CD14-positive monocyte (primary cell): ENCODE measurements around the gene SDK1. TPM values are rescaled to one million over a fixed set of nuclear protein-coding genes. Genes with fewer than 3 reads are reported as not detected.

Experiments
- DNase-seq, 3 donors: peaks; one replicate each; pipeline ENCODE4 v3.0.0-alpha.2; 2011 to 2022
- H2AFZ ChIP-seq: 2 replicates; pipeline ENCODE4 v1.6.0; 2012; ENCODE audit warnings: mild to moderate bottlenecking, low read depth, low read length, inconsistent platforms; ENCODE audit not compliant: insufficient read depth, poor library complexity, severe bottlenecking
- H3K27ac ChIP-seq, 2 donors: 1 replicate in 1 of 2; 2 replicates in 1 of 2; pipeline ENCODE4 v1.5.1; 2012 to 2013; ENCODE audit warnings: low read length in 2 of 2, control low read depth in 1 of 2, inconsistent platforms in 1 of 2, low read depth in 1 of 2, mild to moderate bottlenecking in 1 of 2
- H3K27me3 ChIP-seq, 2 donors: one replicate each; pipeline versions ENCODE4 v1.6.0 to v1.6.1; 2011 to 2013; ENCODE audit warnings: low read length in 2 of 2; ENCODE audit not compliant: control insufficient read depth in 2 of 2, insufficient read depth in 2 of 2
- H3K36me3 ChIP-seq, 2 donors: replicated peaks in 1 of 2; 1 replicate in 1 of 2; 2 replicates in 1 of 2; pipeline versions ENCODE4 v1.5.1 to v1.6.1; 2012 to 2013; ENCODE audit warnings: low read length in 2 of 2, control low read depth in 1 of 2, inconsistent platforms in 1 of 2, mild to moderate bottlenecking in 1 of 2; ENCODE audit not compliant: insufficient read depth in 2 of 2, control insufficient read depth in 1 of 2
- H3K4me1 ChIP-seq, 2 donors: 1 replicate in 1 of 2; 2 replicates in 1 of 2; pipeline versions ENCODE4 v1.5.1 to v1.6.1; 2012 to 2013; ENCODE audit warnings: low read length in 2 of 2, control low read depth in 1 of 2, inconsistent platforms in 1 of 2, mild to moderate bottlenecking in 1 of 2, moderate library complexity in 1 of 2; ENCODE audit not compliant: insufficient read depth in 2 of 2, control insufficient read depth in 1 of 2
- H3K4me2 ChIP-seq: replicated peaks from 2 replicates; pipeline ENCODE3; 2012; ENCODE audit warnings: low read length, moderate library complexity, mild to moderate bottlenecking; ENCODE audit not compliant: poor library complexity, severe bottlenecking; ENCODE audit errors: extremely low read depth
- H3K4me3 ChIP-seq, 3 experiments: fragments of 200-600 bp in 1 of 3; sonication (generic) in 1 of 3; replicated peaks in 1 of 3; 1 replicate in 2 of 3; 2 replicates in 1 of 3; pipeline ENCODE4 v1.5.1; 2011 to 2013; ENCODE audit warnings: low read length in 3 of 3, mild to moderate bottlenecking in 3 of 3, control low read depth in 2 of 3, low read depth in 2 of 3, inconsistent platforms in 1 of 3, moderate library complexity in 1 of 3
- H3K79me2 ChIP-seq: 2 replicates; pipeline ENCODE4 v1.6.0; 2012; ENCODE audit warnings: mild to moderate bottlenecking, control low read depth, inconsistent platforms, low read length, moderate library complexity; ENCODE audit not compliant: insufficient read depth
- H3K9ac ChIP-seq: 2 replicates; pipeline ENCODE4 v1.6.0; 2017; ENCODE audit warnings: low read length, mild to moderate bottlenecking; ENCODE audit not compliant: insufficient read depth, poor library complexity, severe bottlenecking
- H3K9me3 ChIP-seq, 2 donors: replicated peaks in 1 of 2; 1 replicate in 1 of 2; 2 replicates in 1 of 2; pipeline versions ENCODE4 v1.5.1 to v1.6.1; 2012 to 2013; ENCODE audit warnings: low read length in 2 of 2, control low read depth in 1 of 2; ENCODE audit not compliant: control insufficient read depth in 1 of 2, insufficient read depth in 1 of 2
- H4K20me1 ChIP-seq: 2 replicates; pipeline ENCODE4 v1.6.0; 2012; ENCODE audit warnings: mild to moderate bottlenecking, low read length, control low read depth, moderate library complexity; ENCODE audit not compliant: insufficient read depth
- H3K27ac Mint-ChIP-seq, 7 donors: one replicate each; pipeline ENCODE4 v1.8.0; 2020; ENCODE audit warnings: mild to moderate bottlenecking in 7 of 7, mixed read lengths in 7 of 7, moderate library complexity in 6 of 7, inconsistent platforms in 2 of 7
- H3K27me3 Mint-ChIP-seq, 3 donors: one replicate each; pipeline ENCODE4 v1.8.0; 2021 to 2022; ENCODE audit warnings: low read depth in 3 of 3, mild to moderate bottlenecking in 3 of 3, mixed read lengths in 3 of 3, moderate library complexity in 3 of 3, inconsistent platforms in 1 of 3
- H3K36me3 Mint-ChIP-seq, 2 donors: one replicate each; pipeline ENCODE4 v1.8.0; 2020; ENCODE audit warnings: mixed read lengths in 2 of 2, inconsistent platforms in 1 of 2, mild to moderate bottlenecking in 1 of 2
- H3K4me1 Mint-ChIP-seq: one replicate; pipeline ENCODE4 v1.8.0; 2020; ENCODE audit warnings: mild to moderate bottlenecking, mixed read lengths
- H3K4me3 Mint-ChIP-seq, 2 donors: one replicate each; pipeline ENCODE4 v1.8.0; 2020; ENCODE audit warnings: mild to moderate bottlenecking in 2 of 2, mixed read lengths in 2 of 2, moderate library complexity in 1 of 2
- H3K9me3 Mint-ChIP-seq, 7 donors: one replicate each; pipeline ENCODE4 v1.8.0; 2020 to 2022; ENCODE audit warnings: mixed read lengths in 7 of 7, mild to moderate bottlenecking in 6 of 7, moderate library complexity in 6 of 7, inconsistent platforms in 2 of 7
- WGBS: methylation state at CpG from one replicate; pipeline ENCODE4 v1.1.5; 2013; ENCODE audit warnings: missing lambda C conversion rate; ENCODE audit not compliant: insufficient coverage; 5-methylcytosine and 5-hydroxymethylcytosine counted together
- intact Hi-C, 2 donors: fragments of 100-400 bp; cut with micrococcal nuclease; formaldehyde crosslinking; loops; one replicate each; pipeline versions ENCODE4 v1.15.0 to v1.15.1; 2023
- polyA plus RNA-seq, 3 donors: library from polyadenylated mRNA; depleted of rRNA in 1 of 3; unstranded in 2 of 3; stranded (reverse) in 1 of 3; fragments of 300-500 nt in 2 of 3; fragments of >200 nt in 1 of 3; fragmentation: Illumina TruSeq in 2 of 3; gene quantifications; 1 replicate in 2 of 3; 2 replicates in 1 of 3; pipeline ENCODE4 v1.2.3, GENCODE V29; 2012 to 2021
- TF ChIP-seq, protein P1 (sequence below): fragments of 200-600 bp; IDR thresholded peaks from one replicate; pipeline ENCODE4 v1.8.0; 2022; ENCODE audit warnings: antibody characterized with exemption, mild to moderate bottlenecking

SDK1 gene
- polyA plus RNA-seq, 3 donors = 0.01 TPM; not detected in 2

GRCh38 chr7:4001742-4002141, 700.7 kb downstream of the SDK1 start:
- TF ChIP-seq, protein P1, sequence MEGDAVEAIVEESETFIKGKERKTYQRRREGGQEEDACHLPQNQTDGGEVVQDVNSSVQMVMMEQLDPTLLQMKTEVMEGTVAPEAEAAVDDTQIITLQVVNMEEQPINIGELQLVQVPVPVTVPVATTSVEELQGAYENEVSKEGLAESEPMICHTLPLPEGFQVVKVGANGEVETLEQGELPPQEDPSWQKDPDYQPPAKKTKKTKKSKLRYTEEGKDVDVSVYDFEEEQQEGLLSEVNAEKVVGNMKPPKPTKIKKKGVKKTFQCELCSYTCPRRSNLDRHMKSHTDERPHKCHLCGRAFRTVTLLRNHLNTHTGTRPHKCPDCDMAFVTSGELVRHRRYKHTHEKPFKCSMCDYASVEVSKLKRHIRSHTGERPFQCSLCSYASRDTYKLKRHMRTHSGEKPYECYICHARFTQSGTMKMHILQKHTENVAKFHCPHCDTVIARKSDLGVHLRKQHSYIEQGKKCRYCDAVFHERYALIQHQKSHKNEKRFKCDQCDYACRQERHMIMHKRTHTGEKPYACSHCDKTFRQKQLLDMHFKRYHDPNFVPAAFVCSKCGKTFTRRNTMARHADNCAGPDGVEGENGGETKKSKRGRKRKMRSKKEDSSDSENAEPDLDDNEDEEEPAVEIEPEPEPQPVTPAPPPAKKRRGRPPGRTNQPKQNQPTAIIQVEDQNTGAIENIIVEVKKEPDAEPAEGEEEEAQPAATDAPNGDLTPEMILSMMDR = no peak
- Histone ChIP-seq H3K4me2 (no peak overlapping the region), H4K20me1 (no peaks in the 10 kb centered on the region), H3K27me3 (no peaks in the 10 kb centered on the region), H3K4me3 (no peak overlapping the region), H3K9ac (no peak overlapping the region), H3K27ac (no peak overlapping the region), H3K9me3 (peaks cover 0 to 4% of the 10 kb centered on the region in 2 donors), H3K4me1 (no peaks in the 10 kb centered on the region), H3K79me2 (no peaks in the 10 kb centered on the region), H3K36me3 (no peaks in the 10 kb centered on the region), H2AFZ (no peak overlapping the region)
- intact Hi-C loops = no loop called here
- Mint-ChIP-seq H3K27ac (no peak overlapping the region), H3K4me1 (no peaks in the 10 kb centered on the region), H3K4me3 (no peak overlapping the region), H3K27me3 (peaks cover 0 to 9% (median 7%) of the 10 kb centered on the region in 3 donors), H3K36me3 (no peaks in the 10 kb centered on the region), H3K9me3 (peaks cover 0 to 7% (median 2%) of the 10 kb centered on the region in 7 donors)
- 80% methylated on average over 1 of the region's 4 CpGs for WGBS
- DNase-seq = no peak

DNA sequence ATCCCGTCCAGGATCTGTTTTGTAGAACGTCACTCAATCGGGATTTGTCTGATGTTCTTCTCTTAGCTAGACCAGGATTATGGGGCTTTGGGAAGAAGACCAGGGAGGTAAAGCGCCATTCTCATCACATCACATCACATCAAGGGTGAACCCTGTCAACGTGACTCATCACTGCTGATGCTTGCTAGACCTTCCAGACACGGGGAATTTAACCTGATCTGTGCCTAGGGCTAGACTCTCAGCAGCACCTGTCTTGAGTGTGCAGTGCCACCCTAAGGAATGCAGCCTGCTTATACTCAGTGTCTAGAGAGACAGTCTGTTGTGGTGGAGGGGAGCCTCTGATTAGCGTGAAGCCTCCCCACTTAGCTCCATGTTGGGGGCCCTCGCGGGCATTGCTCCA, 702.5 kb downstream of the SDK1 start:
- Histone ChIP-seq H3K27ac (no peak overlapping the region), H3K36me3 (no peaks in the 10 kb centered on the region), H3K9ac (no peak overlapping the region), H3K9me3 (no peaks in the 10 kb centered on the region), H4K20me1 (no peaks in the 10 kb centered on the region), H3K4me1 (no peaks in the 10 kb centered on the region), H3K4me3 (no peak overlapping the region), H2AFZ (no peak overlapping the region), H3K27me3 (no peaks in the 10 kb centered on the region), H3K4me2 (no peak overlapping the region), H3K79me2 (no peaks in the 10 kb centered on the region)
- H3K27ac Mint-ChIP-seq = no peak overlapping the region
- intact Hi-C loops = no loop called here
- no peaks in the 10 kb centered on the region for H3K4me1 Mint-ChIP-seq
- DNase-seq = no peak
- peaks cover 0 to 7% (median 5%) of the 10 kb centered on the region in 7 donors for H3K9me3 Mint-ChIP-seq
- H3K27me3 Mint-ChIP-seq = peaks cover 0 to 9% (median 7%) of the 10 kb centered on the region in 3 donors
- no peak overlapping the region for H3K4me3 Mint-ChIP-seq
- no peaks in the 10 kb centered on the region for H3K36me3 Mint-ChIP-seq
- TF ChIP-seq, protein P1 = no peak
- WGBS = 92% methylated on average over 5 of the region's 9 CpGs
